Measurements from ENCODE around the gene OR3A2. TPM values are rescaled to one million over a fixed set of nuclear protein-coding genes. Genes with fewer than 3 reads are reported as not detected.
"Not testable (repeated sequence)": the region's sequence is repeated elsewhere in the genome, so short reads cannot be mapped to it uniquely, and the experiment has no call there.

Gene OR3A2
- polyA plus RNA-seq, 3 donors = 0.24 to 0.54 (median 0.49) TPM

DNA sequence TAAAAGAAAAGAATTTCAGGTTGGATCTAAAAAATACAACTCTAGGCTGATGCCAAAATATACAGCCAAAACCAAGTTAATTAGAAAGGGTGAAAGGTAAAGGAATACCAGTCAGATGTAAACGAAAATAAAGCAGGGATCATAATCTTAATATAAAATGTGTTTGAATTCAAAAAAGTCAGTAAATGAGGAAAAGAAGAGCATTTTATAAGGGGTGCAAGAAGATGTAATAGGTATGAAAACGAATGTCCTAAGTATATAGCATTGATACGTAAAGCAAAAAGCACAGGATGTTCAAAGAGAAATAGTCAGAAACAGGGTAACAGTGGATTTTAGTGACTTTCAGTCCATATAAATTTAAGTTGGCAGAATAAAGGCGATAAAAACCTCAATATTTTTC, 90.5 kb downstream of the OR3A2 start:
- DNase-seq (ENCODE audit: low read depth in 3 of 3, low spot score in 2 of 3) = no peak

DNA sequence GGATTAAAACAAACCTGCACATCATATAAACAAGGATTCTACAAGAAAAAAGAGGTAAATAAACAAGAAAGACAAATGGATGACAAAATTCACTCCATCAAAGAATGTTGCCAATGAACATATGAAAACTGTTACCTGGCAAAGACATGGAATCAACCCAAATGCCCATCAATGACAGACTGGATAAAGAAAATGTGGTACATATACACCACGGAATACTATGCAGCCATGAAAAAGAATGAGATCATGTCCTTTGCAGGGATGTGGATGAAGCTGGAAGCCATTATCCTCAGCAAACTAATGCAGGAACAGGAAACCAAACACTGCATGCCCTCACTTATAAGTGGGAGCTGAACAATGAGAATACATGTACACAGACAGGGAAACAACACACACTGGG, 92.6 kb downstream of the OR3A2 start:
- DNase-seq (ENCODE audit: low read depth in 3 of 3, low spot score in 2 of 3) = not testable (repeated sequence)

- no peak for DNase-seq (ENCODE audit: low read depth in 3 of 3, low spot score in 2 of 3)
These were observed 103.2 kb downstream of the OR3A2 start for GRCh38 chr17:3282901-3283300.

GRCh38 chr17:3276126-3276525, 110.0 kb downstream of the OR3A2 start:
- no peak for DNase-seq (ENCODE audit: low read depth in 3 of 3, low spot score in 2 of 3)

- no peak for DNase-seq (ENCODE audit: low read depth in 3 of 3, low spot score in 2 of 3)
These were observed 114.8 kb downstream of the OR3A2 start for GRCh38 chr17:3271072-3271848.

- no peak for DNase-seq (ENCODE audit: low read depth in 3 of 3, low spot score in 2 of 3)
These were observed 125.5 kb downstream of the OR3A2 start for GRCh38 chr17:3260600-3260999.

DNA sequence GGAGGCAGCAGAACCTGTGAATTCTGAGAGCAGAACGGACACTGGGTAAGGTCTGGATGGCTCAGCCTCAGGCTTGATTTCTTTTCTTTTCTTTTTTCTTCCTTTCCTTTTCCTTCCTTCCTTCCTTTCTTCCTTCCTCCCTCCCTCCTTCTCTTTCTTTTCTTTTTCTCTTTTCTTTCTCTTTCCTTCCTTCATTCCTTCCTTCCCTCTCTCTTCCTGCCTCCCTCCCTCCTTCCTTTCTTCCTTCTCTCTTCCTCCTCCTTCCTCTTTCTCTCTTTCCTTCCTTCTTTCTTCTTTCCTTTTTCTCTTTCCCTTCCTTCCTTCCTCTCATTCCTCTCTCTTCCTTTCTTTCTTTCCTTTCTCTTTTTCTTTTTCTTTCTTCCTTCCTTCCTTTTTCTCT, 125.9 kb downstream of the OR3A2 start:
- DNase-seq (ENCODE audit: low read depth in 3 of 3, low spot score in 2 of 3) = no peak

DNA sequence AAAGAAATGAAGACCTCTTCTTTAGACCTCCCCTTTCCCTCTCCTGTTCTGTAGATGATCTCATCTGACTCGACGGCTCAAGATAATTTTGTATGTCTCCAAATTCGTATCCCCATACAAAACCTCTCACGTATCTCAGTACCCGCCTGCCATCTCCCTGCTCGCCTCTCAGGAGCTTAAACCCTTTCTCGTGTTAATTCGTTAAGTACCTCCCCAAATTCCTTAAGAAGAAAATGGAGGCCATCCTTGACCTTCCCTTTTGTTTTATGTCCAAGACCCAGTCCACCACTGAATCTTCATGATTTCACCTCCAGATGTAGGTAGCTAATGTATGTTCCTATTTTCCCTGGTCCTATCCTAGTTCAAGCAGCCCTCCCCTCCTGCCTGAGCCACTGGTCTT, 129.5 kb downstream of the OR3A2 start:
- no peak for DNase-seq (ENCODE audit: low read depth in 3 of 3, low spot score in 2 of 3)

GRCh38 chr17:3249013-3249412, 137.1 kb downstream of the OR3A2 start:
- DNase-seq (ENCODE audit: low read depth in 3 of 3, low spot score in 2 of 3) = not testable (repeated sequence)

DNA sequence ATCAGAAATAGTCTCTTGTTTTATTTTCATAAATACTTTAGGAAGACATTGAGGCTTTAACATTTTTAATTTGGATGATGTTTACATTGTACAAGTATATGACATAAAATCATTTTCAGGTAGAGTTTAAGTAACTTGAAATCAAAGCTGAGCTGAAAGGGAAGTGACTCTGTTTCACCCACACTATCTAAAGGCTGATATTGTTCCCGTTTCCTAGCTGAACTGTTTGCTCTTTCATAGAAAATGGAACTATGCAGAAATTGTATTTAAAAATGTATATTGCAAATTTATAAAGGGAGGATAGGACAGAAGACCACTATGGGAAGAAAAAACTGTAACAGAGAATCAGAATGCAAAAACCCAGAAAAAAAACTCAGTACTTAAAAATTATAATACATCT, 141.3 kb downstream of the OR3A2 start:
- not testable (repeated sequence) for DNase-seq (ENCODE audit: low read depth in 3 of 3, low spot score in 2 of 3)

DNA sequence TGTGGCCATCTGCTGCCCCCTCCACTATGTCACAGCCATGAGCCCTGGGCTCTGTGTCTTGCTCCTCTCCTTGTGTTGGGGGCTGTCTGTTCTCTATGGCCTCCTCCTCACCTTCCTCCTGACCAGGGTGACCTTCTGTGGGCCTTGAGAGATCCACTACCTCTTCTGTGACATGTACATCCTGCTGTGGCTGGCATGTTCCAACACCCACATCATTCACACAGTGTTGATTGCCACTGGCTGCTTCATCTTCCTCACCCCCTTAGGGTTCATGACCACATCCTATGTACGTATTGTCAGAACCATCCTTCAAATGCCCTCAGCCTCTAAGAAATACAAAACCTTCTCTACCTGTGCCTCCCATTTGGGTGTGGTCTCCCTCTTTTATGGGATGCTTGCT, 145.1 kb downstream of the OR3A2 start:
- not testable (repeated sequence) for DNase-seq (ENCODE audit: low read depth in 3 of 3, low spot score in 2 of 3)

DNA sequence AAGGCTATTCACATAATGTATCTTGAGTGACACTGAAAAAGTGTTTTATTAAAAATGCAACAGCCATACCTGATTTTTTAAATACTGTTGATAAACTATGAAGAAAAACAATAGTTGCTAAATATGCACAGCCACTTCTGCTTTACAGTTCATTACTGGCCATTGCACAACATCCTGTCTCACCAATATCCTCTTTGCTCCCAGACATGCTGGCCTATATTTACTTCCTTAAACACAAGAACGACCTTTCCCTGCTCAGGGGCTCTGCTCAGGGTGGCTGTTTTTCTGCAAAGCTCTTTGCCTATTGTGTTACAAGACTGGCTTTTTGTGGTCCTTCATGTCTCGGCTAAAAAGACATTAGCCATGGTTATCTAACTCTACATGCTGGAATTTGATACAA, 147.4 kb downstream of the OR3A2 start:
- DNase-seq (ENCODE audit: low read depth in 3 of 3, low spot score in 2 of 3) = not testable (repeated sequence)

DNA sequence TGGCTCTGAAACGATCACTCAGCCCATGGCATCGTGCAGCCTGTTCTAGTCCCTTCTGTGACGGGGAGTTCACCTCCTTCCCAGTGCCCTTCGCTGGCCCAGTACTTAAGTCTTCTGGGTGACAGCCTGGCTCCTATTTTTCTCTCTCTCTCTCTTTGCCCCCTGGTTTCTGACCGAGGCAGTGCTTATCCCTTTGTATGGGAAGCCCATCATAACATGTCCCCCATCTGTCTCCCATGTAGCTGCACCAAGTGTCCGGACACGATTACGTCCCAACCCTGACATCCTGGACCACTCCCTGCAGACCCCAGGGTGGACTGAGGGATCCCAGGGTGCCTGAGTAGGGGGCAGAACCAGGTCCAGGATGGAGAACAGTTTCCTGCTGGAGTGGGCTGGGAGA, 153.8 kb downstream of the OR3A2 start:
- not testable (repeated sequence) for DNase-seq (ENCODE audit: low read depth in 3 of 3, low spot score in 2 of 3)

Other genes with a start within 250 kb of the OR3A2 start
- not detected for gene OR1A2, start 188.8 kb downstream of the OR3A2 start, polyA plus RNA-seq (ENCODE audit: insufficient read length in 3 of 3)
- not detected for gene OR1A1, start 178.6 kb downstream of the OR3A2 start, polyA plus RNA-seq (ENCODE audit: insufficient read length in 3 of 3)
- under 1 TPM in 2 of 3 donors, not detected in 1; 0.15 to 0.21 TPM for gene OR3A1, start 87.9 kb downstream of the OR3A2 start, polyA plus RNA-seq (ENCODE audit: insufficient read length in 3 of 3)
- under 1 TPM in 1 of 3 donors, not detected in 2; 0.17 TPM for gene OR1E1, start 12.1 kb upstream of the OR3A2 start, polyA plus RNA-seq (ENCODE audit: insufficient read length in 3 of 3)
- under 1 TPM in 1 of 3 donors, not detected in 2; 0.06 TPM for gene OR3A3, start 25.1 kb upstream of the OR3A2 start, polyA plus RNA-seq (ENCODE audit: insufficient read length in 3 of 3)
- not detected for gene OR1E2, start 47.5 kb upstream of the OR3A2 start, polyA plus RNA-seq (ENCODE audit: insufficient read length in 3 of 3)
- 1 to 10 TPM in 1 of 3 donors, under 1 TPM in 2; 0.28 to 1.1 (median 0.56) TPM for gene SPATA22, start 85.5 kb upstream of the OR3A2 start, polyA plus RNA-seq (ENCODE audit: insufficient read length in 3 of 3)
- gene ASPA, start 89.7 kb upstream of the OR3A2 start, polyA plus RNA-seq (ENCODE audit: insufficient read length in 3 of 3) = 10 to 100 TPM; 23.1 to 25.5 (median 24.3) TPM
- gene TRPV3, start 171.5 kb upstream of the OR3A2 start, polyA plus RNA-seq (ENCODE audit: insufficient read length in 3 of 3) = under 1 TPM; 0.67 to 0.97 (median 0.91) TPM
- gene TRPV1, start 223.1 kb upstream of the OR3A2 start, polyA plus RNA-seq (ENCODE audit: insufficient read length in 3 of 3) = 1 to 10 TPM; 6.5 to 8.1 (median 7.9) TPM
- 10 to 100 TPM; 12.1 to 15.7 (median 12.6) TPM for gene SHPK, start 249.9 kb upstream of the OR3A2 start, polyA plus RNA-seq (ENCODE audit: insufficient read length in 3 of 3)

All from right renal cortex interstitium (tissue), 3 donors.